ENCODE results near the gene DOCK2. TPM values are rescaled to one million over a fixed set of nuclear protein-coding genes. Genes with fewer than 3 reads are reported as not detected.
A peak's percentile ranks its signal among the peaks of the same experiment; 100 is the strongest.

DOCK2 gene
- total RNA-seq, 1 experiment from 2014 or later, result 2.2 TPM

GRCh38 chr5:169856571-169856970, 219.5 kb downstream of the DOCK2 start:
- TF ChIP-seq CTCF (conservative IDR thresholded peaks at IDR 0.05; ENCODE audit: low read depth, low read length), result no peak
- H3K9me3 ChIP-seq (ENCODE audit: low read depth, low read length, poor library complexity, severe bottlenecking), result no peaks in the 10 kb centered on the region
- H3K4me3 ChIP-seq (ENCODE audit: low read depth, low read length, poor library complexity, severe bottlenecking), result no peak overlapping the region
- intact Hi-C loops (cut with micrococcal nuclease; ENCODE audit: unreplicated experiment), result no loop called here
- no peaks in the 10 kb centered on the region for H3K36me3 ChIP-seq (ENCODE audit: insufficient read depth, low read length, poor library complexity, severe bottlenecking)
- ChIA-PET POLR2A (ENCODE audit: low non-redundant PET) (no interaction called here), CTCF (no interaction called here)
- peak; percentile 9 for DNase-seq (ENCODE audit: low spot score)
- BruUV-seq (replicated peaks), result no TSS peak
- H3K27ac ChIP-seq (ENCODE audit: low read depth, low read length, poor library complexity, severe bottlenecking), result no peak overlapping the region
- no peaks in the 10 kb centered on the region for H3K27me3 ChIP-seq (replicated peaks; ENCODE audit: insufficient read depth, low read depth, low read length, poor library complexity)
- no peaks in the 10 kb centered on the region for H3K4me1 ChIP-seq (ENCODE audit: insufficient read depth, low read length, poor library complexity, severe bottlenecking)

GRCh38 chr5:169860585-169860984, 223.5 kb downstream of the DOCK2 start:
- no peak for TF ChIP-seq EZH2 (IDR thresholded peaks at IDR 0.05; ENCODE audit: borderline replicate concordance, low read depth, low read length, poor library complexity, severe bottlenecking)
- TF ChIP-seq CTCF (conservative IDR thresholded peaks at IDR 0.05; ENCODE audit: low read depth, low read length), result no peak
- Histone ChIP-seq H3K27me3 (replicated peaks; ENCODE audit: insufficient read depth, low read depth, low read length, poor library complexity) (no peaks in the 10 kb centered on the region), H3K27ac (ENCODE audit: low read depth, low read length, poor library complexity, severe bottlenecking) (no peak overlapping the region), H3K9me3 (ENCODE audit: low read depth, low read length, poor library complexity, severe bottlenecking) (no peaks in the 10 kb centered on the region), H3K36me3 (ENCODE audit: insufficient read depth, low read length, poor library complexity, severe bottlenecking) (no peaks in the 10 kb centered on the region), H3K4me3 (ENCODE audit: low read depth, low read length, poor library complexity, severe bottlenecking) (no peak overlapping the region), H3K4me1 (ENCODE audit: insufficient read depth, low read length, poor library complexity, severe bottlenecking) (peaks cover 4% of the 10 kb centered on the region)
- BruUV-seq (replicated peaks), result no TSS peak
- no peak for DNase-seq (ENCODE audit: low spot score)
- intact Hi-C loops (cut with micrococcal nuclease; ENCODE audit: unreplicated experiment), result no loop called here
- ChIA-PET POLR2A (ENCODE audit: low non-redundant PET) (no interaction called here), CTCF (no interaction called here)

GRCh38 chr5:169861433-169861832, 224.4 kb downstream of the DOCK2 start:
- BruUV-seq (replicated peaks), result no TSS peak
- POLR2A ChIA-PET (ENCODE audit: low non-redundant PET), result no interaction called here
- H3K9me3 ChIP-seq (ENCODE audit: low read depth, low read length, poor library complexity, severe bottlenecking), result no peaks in the 10 kb centered on the region
- DNase-seq (ENCODE audit: low spot score), result no peak
- CTCF ChIA-PET, result no interaction called here
- TF ChIP-seq CTCF (conservative IDR thresholded peaks at IDR 0.05; ENCODE audit: low read depth, low read length) (no peak), EZH2 (IDR thresholded peaks at IDR 0.05; ENCODE audit: borderline replicate concordance, low read depth, low read length, poor library complexity, severe bottlenecking) (no peak)
- H3K4me3 ChIP-seq (ENCODE audit: low read depth, low read length, poor library complexity, severe bottlenecking), result no peak overlapping the region
- intact Hi-C loops (cut with micrococcal nuclease; ENCODE audit: unreplicated experiment), result no loop called here
- H3K4me1 ChIP-seq (ENCODE audit: insufficient read depth, low read length, poor library complexity, severe bottlenecking), result peaks cover 4% of the 10 kb centered on the region
- no peak overlapping the region for H3K27ac ChIP-seq (ENCODE audit: low read depth, low read length, poor library complexity, severe bottlenecking)
- no peaks in the 10 kb centered on the region for H3K27me3 ChIP-seq (replicated peaks; ENCODE audit: insufficient read depth, low read depth, low read length, poor library complexity)
- H3K36me3 ChIP-seq (ENCODE audit: insufficient read depth, low read length, poor library complexity, severe bottlenecking), result no peaks in the 10 kb centered on the region

Data from A673 (cell line).